ENCODE results near the gene FUZ.

- TF ChIP-seq POLR2A (IDR thresholded peaks at IDR 0.05), result no peak
- TF ChIP-seq, protein P1, sequence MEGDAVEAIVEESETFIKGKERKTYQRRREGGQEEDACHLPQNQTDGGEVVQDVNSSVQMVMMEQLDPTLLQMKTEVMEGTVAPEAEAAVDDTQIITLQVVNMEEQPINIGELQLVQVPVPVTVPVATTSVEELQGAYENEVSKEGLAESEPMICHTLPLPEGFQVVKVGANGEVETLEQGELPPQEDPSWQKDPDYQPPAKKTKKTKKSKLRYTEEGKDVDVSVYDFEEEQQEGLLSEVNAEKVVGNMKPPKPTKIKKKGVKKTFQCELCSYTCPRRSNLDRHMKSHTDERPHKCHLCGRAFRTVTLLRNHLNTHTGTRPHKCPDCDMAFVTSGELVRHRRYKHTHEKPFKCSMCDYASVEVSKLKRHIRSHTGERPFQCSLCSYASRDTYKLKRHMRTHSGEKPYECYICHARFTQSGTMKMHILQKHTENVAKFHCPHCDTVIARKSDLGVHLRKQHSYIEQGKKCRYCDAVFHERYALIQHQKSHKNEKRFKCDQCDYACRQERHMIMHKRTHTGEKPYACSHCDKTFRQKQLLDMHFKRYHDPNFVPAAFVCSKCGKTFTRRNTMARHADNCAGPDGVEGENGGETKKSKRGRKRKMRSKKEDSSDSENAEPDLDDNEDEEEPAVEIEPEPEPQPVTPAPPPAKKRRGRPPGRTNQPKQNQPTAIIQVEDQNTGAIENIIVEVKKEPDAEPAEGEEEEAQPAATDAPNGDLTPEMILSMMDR (IDR thresholded peaks at IDR 0.05), result no peak
- TF ChIP-seq POLR2AphosphoS5 (IDR thresholded peaks at IDR 0.05), result no peak
- no peak for TF ChIP-seq EP300 (IDR thresholded peaks at IDR 0.05)
Measured at GRCh38 chr19:49803529-49803856, 9.6 kb downstream of the FUZ start.

Data from upper lobe of left lung (tissue), 4 donors.